Myocyte (in vitro differentiated cells): ENCODE measurements around the gene RASAL3. TPM values are rescaled to one million over a fixed set of nuclear protein-coding genes. Genes with fewer than 3 reads are reported as not detected.
"Not testable (repeated sequence)": the region's sequence is repeated elsewhere in the genome, so short reads cannot be mapped to it uniquely, and the experiment has no call there.

ENCODE experiments used
- DNase-seq: peaks from one replicate; pipeline ENCODE4 v3.0.0-alpha.2; 2012; ENCODE audit warnings: low read depth
- total RNA-seq: library from RNA; depleted of rRNA; stranded (reverse); fragments of >200 nt; gene quantifications from 2 replicates; pipeline ENCODE4 v1.2.3, GENCODE V29; 2014

The RASAL3 gene
- total RNA-seq, 1 donor from 2014 or later: not detected

GRCh38 chr19:15475169-15475568, 10.8 kb upstream of the RASAL3 start:
- DNase-seq: no peak

GRCh38 chr19:15473821-15474220, 9.5 kb upstream of the RASAL3 start:
- not testable (repeated sequence) for DNase-seq

GRCh38 chr19:15471639-15472101, 7.3 kb upstream of the RASAL3 start:
- DNase-seq: no peak

GRCh38 chr19:15469513-15470297, 5.4 kb upstream of the RASAL3 start:
- no peak for DNase-seq

GRCh38 chr19:15468675-15469512, 4.5 kb upstream of the RASAL3 start:
- DNase-seq: no peak

GRCh38 chr19:15467734-15468214, 3.4 kb upstream of the RASAL3 start:
- no peak for DNase-seq

GRCh38 chr19:15466851-15467733, 2.7 kb upstream of the RASAL3 start:
- DNase-seq: no peak

GRCh38 chr19:15463861-15464371, 428 bp downstream of the RASAL3 start:
- no peak for DNase-seq

- no peak for DNase-seq
These were observed 2.6 kb downstream of the RASAL3 start for GRCh38 chr19:15461694-15462093.

- DNase-seq: no peak
These were observed 6.5 kb downstream of the RASAL3 start for GRCh38 chr19:15457701-15458484.

- DNase-seq: no peak
These were observed 7.3 kb downstream of the RASAL3 start for GRCh38 chr19:15456871-15457700.

GRCh38 chr19:15456441-15456840, 7.9 kb downstream of the RASAL3 start:
- no peak for DNase-seq

GRCh38 chr19:15455996-15456395, 8.3 kb downstream of the RASAL3 start:
- DNase-seq: no peak

- no peak for DNase-seq
These were observed 10.2 kb downstream of the RASAL3 start for GRCh38 chr19:15453906-15454860.

- no peak for DNase-seq
These were observed 11.2 kb downstream of the RASAL3 start for GRCh38 chr19:15453091-15453578.

GRCh38 chr19:15452111-15453047, 12.0 kb downstream of the RASAL3 start:
- peak; percentile 97 for DNase-seq

GRCh38 chr19:15450528-15450890, 13.8 kb downstream of the RASAL3 start:
- DNase-seq: no peak
